HepG2 (cell line): ENCODE results near the gene KIF25. TPM values are rescaled to one million over a fixed set of nuclear protein-coding genes. Genes with fewer than 3 reads are reported as not detected.

ENCODE experiments used
- ATAC-seq: fragments of 200-7000 bp; cut with Tn5 transposase; 3 replicates; pipeline ENCODE4 v1.9.1; 2020; ENCODE audit warnings: mild to moderate bottlenecking, moderate library complexity
- BruUV-seq: library from RNA; stranded (reverse); fragments of 400-500 nt; replicated peaks from 2 replicates; lab custom pipeline; 2021; lab: Mats Ljungman, UMichigan
- CTCF ChIA-PET: fragments of 300-600 bp; formaldehyde crosslinking; extraction: SDS; loops from one replicate; lab custom pipeline; 2021; ENCODE audit warnings: low total read pairs, inconsistent platforms, low intra/inter-chr PET ratio; lab: Yijun Ruan, JAX
- POLR2A ChIA-PET: fragments of 350-600 bp; sonication (Branson Sonifier 250); formaldehyde crosslinking; loops from one replicate; lab custom pipeline; 2020; ENCODE audit warnings: antibody characterized with exemption, inconsistent platforms; lab: Yijun Ruan, JAX
- DNase-seq: peaks from one replicate; pipeline ENCODE4 v3.0.0-alpha.2; 2015; ENCODE audit warnings: low spot score
- FAIRE-seq: peaks from 3 replicates; lab custom pipeline; 2011; peaks lifted over from hg19 to GRCh38; lab: Jason Lieb, UNC
- H2AFZ ChIP-seq: one replicate; pipeline ENCODE4 v1.6.1; 2011; ENCODE audit warnings: low read length, inconsistent platforms
- H3K27ac ChIP-seq: fragments of 300-600 bp; 3 replicates; pipeline ENCODE4 v1.8.0; 2011; ENCODE audit warnings: mixed run types, mild to moderate bottlenecking, mixed read lengths, low read length, inconsistent platforms; ENCODE audit not compliant: insufficient read depth; ENCODE audit errors: extremely low read length
- H3K27me3 ChIP-seq, 2 experiments: fragments of 200-600 bp in 1 of 2; 2 replicates in 1 of 2; 3 replicates in 1 of 2; pipeline versions ENCODE4 v1.6.0 to v1.8.0; 2011; ENCODE audit warnings: low read length in 2 of 2, mild to moderate bottlenecking in 2 of 2, moderate library complexity in 2 of 2, inconsistent platforms in 1 of 2; ENCODE audit not compliant: insufficient read depth in 2 of 2, control insufficient read depth in 1 of 2
- H3K36me3 ChIP-seq, 2 experiments: fragments of 200-600 bp in 1 of 2; replicated peaks in 1 of 2; 2 replicates in 1 of 2; 3 replicates in 1 of 2; pipeline versions ENCODE4 v1.5.1 to v1.8.0; 2011; ENCODE audit warnings: low read length in 2 of 2, inconsistent platforms in 1 of 2; ENCODE audit not compliant: insufficient read depth in 2 of 2, control insufficient read depth in 1 of 2
- H3K4me1 ChIP-seq: 2 replicates; pipeline ENCODE4 v1.5.1; 2012; ENCODE audit warnings: low read length, inconsistent platforms; ENCODE audit not compliant: insufficient read depth
- H3K4me2 ChIP-seq: 2 replicates; pipeline ENCODE4 v1.6.0; 2011; ENCODE audit warnings: low read depth, low read length, inconsistent platforms
- H3K4me3 ChIP-seq, 3 experiments: fragments of 200-600 bp in 1 of 3; sonication (generic), shearing (Covaris generic) in 1 of 3; replicated peaks in 1 of 3; 2 replicates each; pipeline ENCODE4 v1.5.1; 2011 to 2016; ENCODE audit warnings: low read length in 3 of 3, inconsistent platforms in 2 of 3, low read depth in 2 of 3, mild to moderate bottlenecking in 2 of 3, control low read depth in 1 of 3, mixed read lengths in 1 of 3; ENCODE audit not compliant: insufficient read depth in 1 of 3
- H3K79me2 ChIP-seq: one replicate; pipeline ENCODE4 v1.6.1; 2011; ENCODE audit warnings: low read length, inconsistent platforms; ENCODE audit not compliant: insufficient read depth
- H3K9ac ChIP-seq: 2 replicates; pipeline ENCODE4 v1.6.0; 2011; ENCODE audit warnings: mild to moderate bottlenecking, low read depth, low read length, inconsistent platforms; ENCODE audit not compliant: insufficient read depth
- H3K9me3 ChIP-seq: 2 replicates; pipeline ENCODE4 v1.5.1; 2012; ENCODE audit warnings: mild to moderate bottlenecking, low read length
- H4K20me1 ChIP-seq: 2 replicates; pipeline ENCODE4 v1.6.0; 2011; ENCODE audit warnings: inconsistent platforms, mild to moderate bottlenecking, low read length, moderate library complexity; ENCODE audit not compliant: insufficient read depth
- CEBPB ChIP-seq: IDR thresholded peaks from 2 replicates; pipeline ENCODE4 v1.6.1; 2011; ENCODE audit warnings: low read depth, low read length, improper control_type of control experiment, borderline replicate concordance
- E2F5 ChIP-seq: sonication (generic); formaldehyde crosslinking; conservative IDR thresholded peaks from 2 replicates; pipeline ENCODE4 v1.4.0; 2020; ENCODE audit warnings: missing genetic modification reagents
- EZH2 ChIP-seq: conservative IDR thresholded peaks from 2 replicates; pipeline ENCODE4 v1.6.1; 2012; ENCODE audit warnings: mild to moderate bottlenecking, low read depth, low read length, moderate library complexity
- NFIB ChIP-seq: sonication (generic); formaldehyde crosslinking; IDR thresholded peaks from 2 replicates; pipeline ENCODE4 v1.9.0; 2021; ENCODE audit warnings: missing genetic modification reagents, mild to moderate bottlenecking, borderline replicate concordance
- RBAK ChIP-seq: sonication (generic); formaldehyde crosslinking; IDR thresholded peaks from 2 replicates; pipeline ENCODE4 v1.5.1; 2020; ENCODE audit warnings: mild to moderate bottlenecking, missing genetic modification reagents
- ZFYVE20 ChIP-seq: sonication (generic); formaldehyde crosslinking; IDR thresholded peaks from 2 replicates; pipeline ENCODE4 v1.8.0; 2023; ENCODE audit warnings: low read depth, mild to moderate bottlenecking, moderate library complexity, missing genetic modification reagents, borderline replicate concordance
- ZSCAN9 ChIP-seq: IDR thresholded peaks from 2 replicates; pipeline ENCODE4 v1.6.1; 2016; ENCODE audit warnings: borderline replicate concordance
- WGBS: methylation state at CpG from one replicate; pipeline ENCODE4 v1.1.6; 2017; ENCODE audit warnings: low lambda C conversion rate; 5-methylcytosine and 5-hydroxymethylcytosine counted together
- in situ Hi-C: cut with HindIII; loops from 2 replicates; pipeline ENCODE4 v1.10.0; 2017; ENCODE audit warnings: low pct_unique_long_range_greater_than_20kb; ENCODE audit not compliant: extremely low pct_ligation_motif_present
- intact Hi-C: fragments of 100-400 bp; cut with micrococcal nuclease; formaldehyde crosslinking; loops from one replicate; pipeline ENCODE4 v1.10.0; 2022; ENCODE audit not compliant: unreplicated experiment
- polyA plus RNA-seq, 8 experiments: library from polyadenylated mRNA; depleted of rRNA in 3 of 8; stranded (reverse) in 7 of 8; unstranded in 1 of 8; fragments of >200 nt; fragmentation: Illumina TruSeq in 4 of 8; extraction: Trizol in 4 of 8; gene quantifications; 2 replicates each; pipeline versions ENCODE4 v1.2.1 to v1.2.3, GENCODE V29; 2011 to 2016; ENCODE audit warnings: low read depth in 4 of 8, missing spikeins in 1 of 8, mixed read lengths in 1 of 8; ENCODE audit not compliant: insufficient read depth in 1 of 8
- total RNA-seq, 5 experiments: library from RNA; depleted of rRNA; stranded (reverse); fragments of >200 nt; fragmentation: Illumina TruSeq; extraction: Trizol; gene quantifications; 2 replicates each; pipeline ENCODE4 v1.2.3, GENCODE V29; 2016; ENCODE audit warnings: low read depth in 1 of 5

KIF25 gene
- total and polyA plus RNA-seq, 2 of the 13 experiments (the other 11 are each of a cell fraction or from before 2014, with no cell fraction given): not detected

GRCh38 chr6:168037856-168038255, 40.4 kb downstream of the KIF25 start:
- Histone ChIP-seq H2AFZ (no peak overlapping the region), H3K36me3 (no peaks in the 10 kb centered on the region), H4K20me1 (no peaks in the 10 kb centered on the region; the same call in 1 of the 2 replicates), H3K27me3 (peaks cover 12 to 66% of the 10 kb centered on the region in 2 experiments), H3K9ac (no peak overlapping the region), H3K9me3 (no peaks in the 10 kb centered on the region), H3K27ac (no peak overlapping the region), H3K4me2 (no peak overlapping the region), H3K4me3 (no peak overlapping the region), H3K79me2 (no peaks in the 10 kb centered on the region), H3K4me1 (peaks cover 24% of the 10 kb centered on the region)
- 17% methylated on average over 5 of the region's 5 CpGs for WGBS
- intact Hi-C loops: no loop called here
- no peak for FAIRE-seq
- TF ChIP-seq E2F5 (CRISPR knock-in tag) (no peak), ZSCAN9 (CRISPR knock-in tag) (no peak)
- ChIA-PET CTCF (no interaction called here), POLR2A (no interaction called here)
- no TSS peak for BruUV-seq
- in situ Hi-C loops: no loop called here
- no peak for DNase-seq
- ATAC-seq: no peak

DNA sequence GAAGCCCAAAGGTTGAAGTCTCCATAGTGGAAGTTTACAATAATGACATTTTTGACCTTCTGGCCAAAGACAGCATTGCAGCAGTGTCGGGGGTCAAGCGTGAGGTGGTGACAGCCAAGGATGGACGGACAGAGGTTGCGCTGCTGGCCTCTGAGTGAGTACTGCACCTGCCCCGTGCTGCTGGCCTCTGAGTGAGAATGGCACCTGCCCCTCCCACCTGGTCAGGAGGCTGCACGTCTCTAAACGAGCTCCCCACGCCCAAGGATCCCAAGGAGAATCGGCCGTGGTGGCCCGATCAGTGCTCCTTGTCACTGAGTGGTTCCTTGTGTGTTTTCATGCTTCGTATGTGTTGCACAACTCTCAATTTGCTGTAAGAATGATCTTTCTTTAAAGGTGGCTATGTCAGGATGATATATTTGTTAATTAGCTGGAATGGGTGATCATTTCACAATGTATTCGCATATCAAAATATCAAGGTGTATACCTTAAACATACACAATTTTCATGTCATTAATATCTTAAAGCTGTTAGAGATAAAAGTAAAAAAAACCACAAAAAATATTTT, 41.2 kb downstream of the KIF25 start:
- ChIA-PET CTCF (no interaction called here), POLR2A (no interaction called here)
- TF ChIP-seq ZFYVE20 (CRISPR knock-in tag) (no peak), EZH2 (peak; percentile 52; the same call in 1 of the 2 replicates), CEBPB (peak; percentile 65), RBAK (CRISPR knock-in tag) (no peak), NFIB (CRISPR knock-in tag) (no peak)
- Histone ChIP-seq H3K4me3 (no peak overlapping the region), H3K9ac (no peak overlapping the region), H3K79me2 (no peaks in the 10 kb centered on the region), H3K9me3 (no peaks in the 10 kb centered on the region), H3K4me1 (peaks cover 24% of the 10 kb centered on the region), H3K4me2 (no peak overlapping the region), H3K36me3 (no peaks in the 10 kb centered on the region), H2AFZ (no peak overlapping the region), H3K27me3 (peaks cover 12 to 74% of the 10 kb centered on the region in 2 experiments), H3K27ac (no peak overlapping the region), H4K20me1 (no peaks in the 10 kb centered on the region; the same call in 1 of the 2 replicates)
- no TSS peak for BruUV-seq
- WGBS: 21% methylated on average over 13 of the region's 13 CpGs
- in situ Hi-C loops (no loop called here), intact Hi-C loops (no loop called here)
- ATAC-seq: peak; percentile 21; the same call in 1 of the 3 replicates
- FAIRE-seq: no peak
- no peak for DNase-seq
